ENCODE data around the gene AFF3. TPM values are rescaled to one million over a fixed set of nuclear protein-coding genes. Genes with fewer than 3 reads are reported as not detected.

Gene AFF3, protein sequence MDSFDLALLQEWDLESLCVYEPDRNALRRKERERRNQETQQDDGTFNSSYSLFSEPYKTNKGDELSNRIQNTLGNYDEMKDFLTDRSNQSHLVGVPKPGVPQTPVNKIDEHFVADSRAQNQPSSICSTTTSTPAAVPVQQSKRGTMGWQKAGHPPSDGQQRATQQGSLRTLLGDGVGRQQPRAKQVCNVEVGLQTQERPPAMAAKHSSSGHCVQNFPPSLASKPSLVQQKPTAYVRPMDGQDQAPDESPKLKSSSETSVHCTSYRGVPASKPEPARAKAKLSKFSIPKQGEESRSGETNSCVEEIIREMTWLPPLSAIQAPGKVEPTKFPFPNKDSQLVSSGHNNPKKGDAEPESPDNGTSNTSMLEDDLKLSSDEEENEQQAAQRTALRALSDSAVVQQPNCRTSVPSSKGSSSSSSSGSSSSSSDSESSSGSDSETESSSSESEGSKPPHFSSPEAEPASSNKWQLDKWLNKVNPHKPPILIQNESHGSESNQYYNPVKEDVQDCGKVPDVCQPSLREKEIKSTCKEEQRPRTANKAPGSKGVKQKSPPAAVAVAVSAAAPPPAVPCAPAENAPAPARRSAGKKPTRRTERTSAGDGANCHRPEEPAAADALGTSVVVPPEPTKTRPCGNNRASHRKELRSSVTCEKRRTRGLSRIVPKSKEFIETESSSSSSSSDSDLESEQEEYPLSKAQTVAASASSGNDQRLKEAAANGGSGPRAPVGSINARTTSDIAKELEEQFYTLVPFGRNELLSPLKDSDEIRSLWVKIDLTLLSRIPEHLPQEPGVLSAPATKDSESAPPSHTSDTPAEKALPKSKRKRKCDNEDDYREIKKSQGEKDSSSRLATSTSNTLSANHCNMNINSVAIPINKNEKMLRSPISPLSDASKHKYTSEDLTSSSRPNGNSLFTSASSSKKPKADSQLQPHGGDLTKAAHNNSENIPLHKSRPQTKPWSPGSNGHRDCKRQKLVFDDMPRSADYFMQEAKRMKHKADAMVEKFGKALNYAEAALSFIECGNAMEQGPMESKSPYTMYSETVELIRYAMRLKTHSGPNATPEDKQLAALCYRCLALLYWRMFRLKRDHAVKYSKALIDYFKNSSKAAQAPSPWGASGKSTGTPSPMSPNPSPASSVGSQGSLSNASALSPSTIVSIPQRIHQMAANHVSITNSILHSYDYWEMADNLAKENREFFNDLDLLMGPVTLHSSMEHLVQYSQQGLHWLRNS (N-terminal part only)
- total RNA-seq (0.07 and 0.16 TPM in 2 replicates), polyA plus RNA-seq (0.03 and 0.06 TPM in 2 replicates), polyA minus RNA-seq (0.13 and 0.46 TPM in 2 replicates), Bru-seq, nascent RNA (percentile 12 among the genes with signal in this experiment), BruChase-seq, experiment 1, labeled RNA remaining after a 6-hour chase (percentile 11 among the genes with signal in this experiment), BruChase-seq, experiment 2, labeled RNA remaining after a 2-hour chase (percentile 12 among the genes with signal in this experiment)
- 0.04 and 0.06 TPM in 2 replicates for polyA plus RNA-seq (2011; cell fraction: cytosol; rRNA removed)
- 0.05 and 0.11 TPM in 2 replicates for polyA plus RNA-seq (2011; cell fraction: nucleus; rRNA removed)
- 0.34 and 0.54 TPM in 2 replicates for polyA plus RNA-seq (2012)
- not detected for polyA minus RNA-seq (2011; cell fraction: cytosol; rRNA and poly(A)+ RNA removed)
- polyA minus RNA-seq (2011; cell fraction: nucleus; rRNA and poly(A)+ RNA removed): 0.10 and 0.14 TPM in 2 replicates
- long read RNA-seq, partial matches to known transcripts: 0 of 1 reads
- long read RNA-seq, other reads (novel, unspliced or antisense): 1 of 1 reads

DNA sequence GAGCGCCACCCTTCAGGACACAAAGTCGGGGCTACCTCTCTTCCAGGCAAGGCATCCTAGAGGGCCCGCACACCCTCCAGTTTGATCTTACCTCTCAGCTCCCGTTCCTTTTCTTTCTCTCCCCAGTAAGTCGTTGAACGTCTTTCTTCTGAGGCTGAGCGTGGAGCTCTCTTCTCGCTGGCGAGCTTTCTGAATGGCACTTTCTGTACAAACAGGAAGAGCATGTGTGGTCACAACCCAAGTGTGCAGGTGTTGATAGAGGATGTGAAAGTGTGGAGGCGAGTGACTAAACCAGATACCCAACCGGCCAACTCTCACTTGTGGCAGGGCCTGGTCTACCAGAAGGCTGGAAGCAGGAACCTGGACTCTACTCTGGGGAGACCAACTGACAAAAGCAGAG, at the start of gene AFF3:
AFF3 (minus strand) TSS at position 198 of the 400 bp plus-strand sequence. CDS start 38,136 bp downstream, outside the sequence.
- H2AFZ ChIP-seq (ENCODE audit: low read depth, low read length): no peak within 1 kb of the TSS
- no peak within 1 kb of the TSS for H3K9ac ChIP-seq (replicated peaks; ENCODE audit: extremely low read depth, insufficient read depth, low read length)
- BruUV-seq (replicated peaks): no TSS peak
- no peaks in the 10 kb centered on the region for H3K4me1 ChIP-seq (ENCODE audit: control insufficient read depth, extremely low read depth, insufficient read depth, low read length)
- no peak within 1 kb of the TSS for H3K4me2 ChIP-seq (ENCODE audit: insufficient read depth, low read length)
- no peaks in the 10 kb centered on the region for H3K9me1 ChIP-seq (replicated peaks; ENCODE audit: control insufficient read depth, extremely low read depth, insufficient read depth, low read length)
- H3K27me3 ChIP-seq (ENCODE audit: control insufficient read depth in 2 of 2, insufficient read depth in 2 of 2, low read length in 2 of 2): no peaks in the 10 kb centered on the region
- no peak for FAIRE-seq
- H3K79me2 ChIP-seq (ENCODE audit: control insufficient read depth, insufficient read depth, low read length): no peaks in the 10 kb centered on the region
- H3K9me3 ChIP-seq (replicated peaks; ENCODE audit: control insufficient read depth, insufficient read depth, low read length): no peaks in the 10 kb centered on the region
- intact Hi-C loops (cut with micrococcal nuclease): no loop called here
- dilution Hi-C loops (cut with MboI; ENCODE audit: extremely low pct_ligation_motif_present, low sequenced_read_pairs): no loop called here
- TF ChIP-seq JUN (IDR thresholded peaks at IDR 0.05; ENCODE audit: borderline replicate concordance, insufficient read depth, insufficient read length, low read depth) (no peak), FOS (IDR thresholded peaks at IDR 0.05; ENCODE audit: borderline replicate concordance, insufficient read depth, low read length) (no peak), MYC (IDR thresholded peaks at IDR 0.05; ENCODE audit: low read depth, low read length) (no peak), GATA2 (IDR thresholded peaks at IDR 0.05; ENCODE audit: insufficient read depth, insufficient read length, low read depth, low read length) (no peak), EZH2 (IDR thresholded peaks at IDR 0.05; ENCODE audit: borderline replicate concordance, low read depth, low read length, severe bottlenecking) (no peak), POLR2AphosphoS5 (IDR thresholded peaks at IDR 0.05; ENCODE audit: insufficient read depth, low read depth, low read length) (no peak), POLR2A (IDR thresholded peaks at IDR 0.05; ENCODE audit: low read depth, low read length) (no peak)
- TF ChIP-seq, protein P1, sequence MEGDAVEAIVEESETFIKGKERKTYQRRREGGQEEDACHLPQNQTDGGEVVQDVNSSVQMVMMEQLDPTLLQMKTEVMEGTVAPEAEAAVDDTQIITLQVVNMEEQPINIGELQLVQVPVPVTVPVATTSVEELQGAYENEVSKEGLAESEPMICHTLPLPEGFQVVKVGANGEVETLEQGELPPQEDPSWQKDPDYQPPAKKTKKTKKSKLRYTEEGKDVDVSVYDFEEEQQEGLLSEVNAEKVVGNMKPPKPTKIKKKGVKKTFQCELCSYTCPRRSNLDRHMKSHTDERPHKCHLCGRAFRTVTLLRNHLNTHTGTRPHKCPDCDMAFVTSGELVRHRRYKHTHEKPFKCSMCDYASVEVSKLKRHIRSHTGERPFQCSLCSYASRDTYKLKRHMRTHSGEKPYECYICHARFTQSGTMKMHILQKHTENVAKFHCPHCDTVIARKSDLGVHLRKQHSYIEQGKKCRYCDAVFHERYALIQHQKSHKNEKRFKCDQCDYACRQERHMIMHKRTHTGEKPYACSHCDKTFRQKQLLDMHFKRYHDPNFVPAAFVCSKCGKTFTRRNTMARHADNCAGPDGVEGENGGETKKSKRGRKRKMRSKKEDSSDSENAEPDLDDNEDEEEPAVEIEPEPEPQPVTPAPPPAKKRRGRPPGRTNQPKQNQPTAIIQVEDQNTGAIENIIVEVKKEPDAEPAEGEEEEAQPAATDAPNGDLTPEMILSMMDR (IDR thresholded peaks at IDR 0.05; ENCODE audit: extremely low read depth in 1 of 2, insufficient read depth in 1 of 2, low read depth in 1 of 2, low read length in 2 of 2): no peak
- TF ChIP-seq, protein P2, sequence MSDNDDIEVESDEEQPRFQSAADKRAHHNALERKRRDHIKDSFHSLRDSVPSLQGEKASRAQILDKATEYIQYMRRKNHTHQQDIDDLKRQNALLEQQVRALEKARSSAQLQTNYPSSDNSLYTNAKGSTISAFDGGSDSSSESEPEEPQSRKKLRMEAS (IDR thresholded peaks at IDR 0.05; ENCODE audit: insufficient read depth, insufficient read length): no peak
- no peaks in the 10 kb centered on the region for H4K20me1 ChIP-seq (replicated peaks; ENCODE audit: control insufficient read depth, extremely low read depth, insufficient read depth, low read length)
- ChIA-PET POLR2A (no interaction called here), CTCF (no interaction called here)
- H3K36me3 ChIP-seq (ENCODE audit: control insufficient read depth in 2 of 2, extremely low read depth in 1 of 2, insufficient read depth in 2 of 2, low read length in 2 of 2): no peaks in the 10 kb centered on the region
- DNase-seq (ENCODE audit: low read depth, low spot score): no peak
- no peak within 1 kb of the TSS for H3K4me3 ChIP-seq (replicated peaks in 1 of 3; ENCODE audit: insufficient read depth in 1 of 3, low read depth in 1 of 3, low read length in 3 of 3)
- H3K27ac ChIP-seq (ENCODE audit: insufficient read depth, low read depth, low read length): no peak within 1 kb of the TSS
